ENCODE results near the gene LENG8. TPM values are rescaled to one million over a fixed set of nuclear protein-coding genes. Genes with fewer than 3 reads are reported as not detected.

Gene LENG8
- polyA plus RNA-seq, 1 donor from 2014 or later: 24.2 TPM

GRCh38 chr19:54407780-54408179 is 41.2 kb upstream of the LENG8 start:
- Histone ChIP-seq H3K9me3 (ENCODE audit: low read length) (no peaks in the 10 kb centered on the region), H3K4me2 (ENCODE audit: low read length) (no peak overlapping the region), H3K36me3 (ENCODE audit: insufficient read depth, low read length) (no peaks in the 10 kb centered on the region), H3K27me3 (ENCODE audit: insufficient read depth, low read depth, low read length) (no peaks in the 10 kb centered on the region), H4K20me1 (ENCODE audit: insufficient read depth) (no peaks in the 10 kb centered on the region), H3K79me2 (replicated peaks; ENCODE audit: insufficient read depth, low read length) (no peaks in the 10 kb centered on the region), H3K9me2 (ENCODE audit: insufficient read depth, low read length) (no peaks in the 10 kb centered on the region), H3K27ac (ENCODE audit: low read length) (no peak overlapping the region), H3F3A (ENCODE audit: insufficient read depth, low read length, poor library complexity, severe bottlenecking) (no peaks in the 10 kb centered on the region), H2AFZ (ENCODE audit: low read depth, low read length) (no peak overlapping the region), H3K4me3 (ENCODE audit: low read length) (no peak overlapping the region), H3K9ac (ENCODE audit: low read length) (no peak overlapping the region)
- TF ChIP-seq EP300 (conservative IDR thresholded peaks at IDR 0.05; ENCODE audit: poor library complexity, severe bottlenecking): no peak
- no peak for TF ChIP-seq REST (IDR thresholded peaks at IDR 0.05; ENCODE audit: borderline replicate concordance)
- no peak for TF ChIP-seq MXI1 (conservative IDR thresholded peaks at IDR 0.05; ENCODE audit: poor library complexity, severe bottlenecking)
- TF ChIP-seq EZH2 (IDR thresholded peaks at IDR 0.05; ENCODE audit: borderline replicate concordance, insufficient read depth, low read length, poor library complexity, severe bottlenecking): no peak
- no peak for TF ChIP-seq RAD21 (conservative IDR thresholded peaks at IDR 0.05)
- TF ChIP-seq POLR2AphosphoS5 (IDR thresholded peaks at IDR 0.05): no peak
- no peak for TF ChIP-seq TAF1 (IDR thresholded peaks at IDR 0.05; ENCODE audit: low read depth)

- no peak for TF ChIP-seq MXI1 (conservative IDR thresholded peaks at IDR 0.05; ENCODE audit: poor library complexity, severe bottlenecking)
- peak; percentile 47 for TF ChIP-seq POLR2AphosphoS5 (IDR thresholded peaks at IDR 0.05)
- no peak for TF ChIP-seq EP300 (conservative IDR thresholded peaks at IDR 0.05; ENCODE audit: poor library complexity, severe bottlenecking)
These were observed 40.5 kb upstream of the LENG8 start for GRCh38 chr19:54408456-54409026.

GRCh38 chr19:54411033-54411432 is 38.0 kb upstream of the LENG8 start:
- no peaks in the 10 kb centered on the region for H3F3A ChIP-seq (ENCODE audit: insufficient read depth, low read length, poor library complexity, severe bottlenecking)
- no peak overlapping the region for H3K9ac ChIP-seq (ENCODE audit: low read length)
- H4K20me1 ChIP-seq (ENCODE audit: insufficient read depth): no peaks in the 10 kb centered on the region
- no peak overlapping the region for H3K4me2 ChIP-seq (ENCODE audit: low read length)
- no peaks in the 10 kb centered on the region for H3K27me3 ChIP-seq (ENCODE audit: insufficient read depth, low read depth, low read length)
- no peaks in the 10 kb centered on the region for H3K36me3 ChIP-seq (ENCODE audit: insufficient read depth, low read length)
- H3K79me2 ChIP-seq (replicated peaks; ENCODE audit: insufficient read depth, low read length): peaks cover 15% of the 10 kb centered on the region
- no peaks in the 10 kb centered on the region for H3K9me2 ChIP-seq (ENCODE audit: insufficient read depth, low read length)
- H3K27ac ChIP-seq (ENCODE audit: low read length): no peak overlapping the region
- H3K9me3 ChIP-seq (ENCODE audit: low read length): no peaks in the 10 kb centered on the region
- no peak overlapping the region for H3K4me3 ChIP-seq (ENCODE audit: low read length)
- TF ChIP-seq REST (IDR thresholded peaks at IDR 0.05; ENCODE audit: borderline replicate concordance) (no peak), POLR2AphosphoS5 (IDR thresholded peaks at IDR 0.05) (no peak), SMC3 (conservative IDR thresholded peaks at IDR 0.05; ENCODE audit: poor library complexity) (no peak), EZH2 (IDR thresholded peaks at IDR 0.05; ENCODE audit: borderline replicate concordance, insufficient read depth, low read length, poor library complexity, severe bottlenecking) (no peak), RAD21 (conservative IDR thresholded peaks at IDR 0.05) (no peak)
- H2AFZ ChIP-seq (ENCODE audit: low read depth, low read length): no peak overlapping the region

More at GRCh38 chr19:54408456-54409026, 40.5 kb upstream of the LENG8 start:
- Histone ChIP-seq H3K9me2 (ENCODE audit: insufficient read depth, low read length) (no peaks in the 10 kb centered on the region), H3K79me2 (replicated peaks; ENCODE audit: insufficient read depth, low read length) (no peaks in the 10 kb centered on the region), H2AFZ (ENCODE audit: low read depth, low read length) (no peak overlapping the region), H3K4me3 (ENCODE audit: low read length) (no peak overlapping the region), H3K9ac (ENCODE audit: low read length) (no peak overlapping the region), H3K9me3 (ENCODE audit: low read length) (no peaks in the 10 kb centered on the region), H3K4me2 (ENCODE audit: low read length) (no peak overlapping the region), H4K20me1 (ENCODE audit: insufficient read depth) (no peaks in the 10 kb centered on the region), H3K27ac (ENCODE audit: low read length) (no peak overlapping the region), H3F3A (ENCODE audit: insufficient read depth, low read length, poor library complexity, severe bottlenecking) (no peaks in the 10 kb centered on the region), H3K36me3 (ENCODE audit: insufficient read depth, low read length) (no peaks in the 10 kb centered on the region), H3K27me3 (ENCODE audit: insufficient read depth, low read depth, low read length) (no peaks in the 10 kb centered on the region)
